Activated CD4-positive, alpha-beta T cell treated with anti-CD3 and anti-CD28 coated beads, Interleukin-2, Interleukin-6, amounts not matched to agents 100 ng/mL and 50 ng/mL, durations not matched to agents 16 hours and 8 hours (primary cell): ENCODE results near the gene SCG2.

Source experiments
- DNase-seq: peaks from one replicate; pipeline ENCODE4 v3.0.0-alpha.2; 2020

The SCG2 gene, protein sequence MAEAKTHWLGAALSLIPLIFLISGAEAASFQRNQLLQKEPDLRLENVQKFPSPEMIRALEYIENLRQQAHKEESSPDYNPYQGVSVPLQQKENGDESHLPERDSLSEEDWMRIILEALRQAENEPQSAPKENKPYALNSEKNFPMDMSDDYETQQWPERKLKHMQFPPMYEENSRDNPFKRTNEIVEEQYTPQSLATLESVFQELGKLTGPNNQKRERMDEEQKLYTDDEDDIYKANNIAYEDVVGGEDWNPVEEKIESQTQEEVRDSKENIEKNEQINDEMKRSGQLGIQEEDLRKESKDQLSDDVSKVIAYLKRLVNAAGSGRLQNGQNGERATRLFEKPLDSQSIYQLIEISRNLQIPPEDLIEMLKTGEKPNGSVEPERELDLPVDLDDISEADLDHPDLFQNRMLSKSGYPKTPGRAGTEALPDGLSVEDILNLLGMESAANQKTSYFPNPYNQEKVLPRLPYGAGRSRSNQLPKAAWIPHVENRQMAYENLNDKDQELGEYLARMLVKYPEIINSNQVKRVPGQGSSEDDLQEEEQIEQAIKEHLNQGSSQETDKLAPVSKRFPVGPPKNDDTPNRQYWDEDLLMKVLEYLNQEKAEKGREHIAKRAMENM

DNA sequence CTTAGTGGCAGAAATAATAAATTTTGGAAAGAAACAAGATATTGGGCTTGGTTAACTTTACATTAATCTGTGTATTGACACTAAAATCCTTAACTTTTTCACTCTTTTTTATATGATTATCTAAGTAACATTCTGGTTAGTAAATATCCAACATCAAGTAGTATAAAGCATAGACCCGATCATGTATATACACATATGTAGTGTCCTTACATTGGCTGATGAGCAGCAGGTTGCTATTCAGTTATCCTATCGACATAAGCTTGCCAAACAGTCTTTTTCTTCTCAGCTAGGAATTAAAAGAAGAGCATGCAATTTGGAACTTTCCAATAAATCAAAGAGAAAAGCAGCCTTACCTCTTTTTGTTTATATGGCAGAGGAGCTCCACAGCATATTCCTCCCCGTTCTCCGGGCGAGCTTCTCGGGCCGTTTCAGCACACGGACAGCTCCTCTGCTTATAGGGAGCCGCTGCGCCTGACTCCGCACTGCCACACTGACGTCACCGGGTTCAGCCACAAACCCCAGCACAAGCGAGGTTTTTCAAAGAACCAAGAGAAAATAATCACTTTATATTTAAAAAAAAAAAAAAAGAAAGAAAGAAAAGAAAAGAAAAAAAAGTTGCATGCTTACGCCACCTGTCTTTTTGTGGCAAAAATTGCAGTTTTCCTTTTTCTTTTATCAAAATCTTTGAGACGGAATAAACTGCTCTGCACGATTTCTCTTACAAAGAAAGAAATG is at the start of gene SCG2:
SCG2 (minus strand) TSS at position 430 of the 735 bp plus-strand sequence. CDS start 3,079 bp downstream, outside the sequence.
- peak; percentile 46 for DNase-seq

GRCh38 chr2:223649554-223650533 is 47.7 kb upstream of the SCG2 start:
- no peak for DNase-seq

DNA sequence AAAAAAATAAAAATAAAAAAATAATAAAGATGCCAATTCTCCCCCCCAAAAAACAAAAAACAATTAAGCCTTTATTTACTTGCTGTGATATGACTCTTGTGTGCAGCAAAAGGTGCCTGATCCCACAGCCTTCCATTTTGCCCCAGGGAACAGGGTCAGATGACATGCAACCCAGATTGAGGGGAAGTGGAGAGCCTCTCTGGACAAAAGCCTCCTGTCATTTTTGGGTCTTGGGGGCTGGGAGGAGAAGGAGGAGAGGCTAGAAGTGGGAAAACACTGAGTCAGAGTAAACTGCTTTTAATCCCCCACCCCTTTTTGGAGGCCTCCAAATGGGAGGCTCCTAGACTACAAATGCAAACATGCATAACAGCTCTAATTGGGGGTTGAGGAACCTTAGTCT is 46.6 kb upstream of the SCG2 start:
- DNase-seq, result no peak

GRCh38 chr2:223647258-223647952 is 45.2 kb upstream of the SCG2 start:
- no peak for DNase-seq

DNA sequence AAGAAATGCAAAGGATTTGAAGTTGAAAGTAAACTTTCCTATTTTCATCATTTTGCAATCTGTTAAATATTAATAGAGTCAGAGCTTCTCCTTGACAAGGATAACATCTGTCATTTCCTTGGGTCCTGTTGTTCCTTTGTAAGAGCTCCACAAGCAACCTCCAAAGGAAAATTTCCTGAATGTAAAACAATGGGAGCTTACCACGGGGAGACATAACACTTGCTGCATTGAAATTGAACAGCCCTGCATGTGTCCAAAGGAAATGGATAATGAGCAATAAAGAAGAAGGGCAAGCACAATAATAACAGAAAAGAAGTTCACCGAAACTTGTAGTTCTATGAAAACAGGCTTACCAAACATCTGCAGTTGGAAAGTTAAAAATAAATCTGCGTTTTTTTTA is 42.0 kb upstream of the SCG2 start:
- no peak for DNase-seq

DNA sequence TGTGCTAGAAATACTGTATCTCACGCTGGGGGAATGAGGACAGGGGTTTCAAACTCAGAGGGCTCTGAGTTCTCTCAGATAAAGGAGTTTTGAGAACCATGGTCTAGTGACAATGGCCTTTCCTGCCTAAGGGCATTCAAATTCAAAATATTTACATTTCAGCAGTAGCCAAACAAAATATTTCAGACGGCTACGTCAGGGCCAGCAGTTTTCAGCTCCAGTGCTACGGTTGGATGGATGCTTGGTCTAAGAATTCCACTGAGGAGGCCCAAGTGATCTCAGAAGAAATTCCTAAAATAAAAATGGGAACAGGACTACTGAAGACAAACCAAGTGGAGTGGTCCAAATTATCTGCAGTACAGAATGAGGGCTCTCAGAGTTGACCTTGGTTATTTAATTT is 41.1 kb upstream of the SCG2 start:
- DNase-seq, result no peak

- no peak for DNase-seq
Observed at GRCh38 chr2:223642506-223642905, 40.3 kb upstream of the SCG2 start.

- no peak for DNase-seq
Observed at GRCh38 chr2:223641082-223641481, 38.9 kb upstream of the SCG2 start.

GRCh38 chr2:223635080-223635479 is 32.9 kb upstream of the SCG2 start:
- no peak for DNase-seq

DNA sequence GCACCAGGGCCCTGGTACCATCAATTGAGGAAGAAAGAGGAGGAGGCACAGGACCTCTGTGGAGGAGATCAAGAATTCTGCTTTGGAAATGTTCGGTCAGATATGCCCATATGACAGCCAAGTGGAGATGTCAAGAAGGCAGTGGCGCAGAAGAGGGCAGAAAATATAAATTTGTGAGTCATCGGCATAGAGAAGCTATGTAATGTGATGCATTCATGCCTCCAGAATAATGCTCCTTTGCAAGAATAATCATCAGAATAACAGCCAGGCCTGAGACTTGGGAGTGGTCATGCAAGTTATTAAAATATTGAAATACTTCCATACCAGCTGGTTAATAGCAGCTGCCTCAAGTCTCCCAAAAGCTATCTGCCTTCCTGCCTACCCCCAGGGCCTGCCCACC is 32.1 kb upstream of the SCG2 start:
- no peak for DNase-seq

DNA sequence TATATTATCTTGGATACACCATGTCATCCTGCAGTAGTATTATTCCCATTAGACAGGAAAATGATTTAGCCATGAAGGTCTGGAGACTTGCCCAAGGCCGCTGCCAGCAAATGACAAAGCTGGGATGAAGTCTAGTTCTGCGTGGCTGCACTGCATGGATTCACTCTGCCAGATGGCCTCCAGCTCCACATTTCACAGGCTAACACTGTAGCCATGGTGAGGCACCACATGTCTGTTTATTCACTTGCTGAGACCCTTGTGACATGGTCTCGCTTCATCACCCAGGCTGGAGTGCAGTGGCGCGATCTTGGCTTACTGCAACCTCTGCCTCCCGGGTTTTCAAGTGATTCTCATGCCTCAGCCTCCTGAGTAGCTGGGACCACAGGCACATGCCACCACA is 31.5 kb upstream of the SCG2 start:
- DNase-seq, result no peak

GRCh38 chr2:223632826-223633225 is 30.7 kb upstream of the SCG2 start:
- no peak for DNase-seq

- no peak for DNase-seq
Observed at GRCh38 chr2:223626716-223627115, 24.6 kb upstream of the SCG2 start.

GRCh38 chr2:223625652-223626051 is 23.5 kb upstream of the SCG2 start:
- no peak for DNase-seq

DNA sequence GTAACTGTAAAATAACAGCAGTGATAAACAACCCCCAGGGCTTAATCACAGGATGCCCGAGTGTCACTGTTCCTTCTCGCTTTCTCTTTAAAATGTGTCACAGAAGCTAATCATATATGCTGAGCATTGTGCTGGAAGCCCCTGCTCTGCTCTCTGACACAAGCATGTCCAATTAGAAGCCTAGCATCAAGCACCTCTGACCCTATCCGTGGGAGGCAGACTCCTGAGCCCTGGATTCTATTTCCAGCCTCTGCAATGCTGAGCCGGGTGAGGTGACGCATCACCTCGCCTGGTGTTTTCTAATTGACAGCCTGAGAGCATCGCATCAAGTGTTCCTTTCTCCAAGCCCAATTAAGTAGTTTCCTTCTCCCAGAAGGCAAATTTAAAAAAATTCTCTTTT is 19.7 kb upstream of the SCG2 start:
- no peak for DNase-seq

DNA sequence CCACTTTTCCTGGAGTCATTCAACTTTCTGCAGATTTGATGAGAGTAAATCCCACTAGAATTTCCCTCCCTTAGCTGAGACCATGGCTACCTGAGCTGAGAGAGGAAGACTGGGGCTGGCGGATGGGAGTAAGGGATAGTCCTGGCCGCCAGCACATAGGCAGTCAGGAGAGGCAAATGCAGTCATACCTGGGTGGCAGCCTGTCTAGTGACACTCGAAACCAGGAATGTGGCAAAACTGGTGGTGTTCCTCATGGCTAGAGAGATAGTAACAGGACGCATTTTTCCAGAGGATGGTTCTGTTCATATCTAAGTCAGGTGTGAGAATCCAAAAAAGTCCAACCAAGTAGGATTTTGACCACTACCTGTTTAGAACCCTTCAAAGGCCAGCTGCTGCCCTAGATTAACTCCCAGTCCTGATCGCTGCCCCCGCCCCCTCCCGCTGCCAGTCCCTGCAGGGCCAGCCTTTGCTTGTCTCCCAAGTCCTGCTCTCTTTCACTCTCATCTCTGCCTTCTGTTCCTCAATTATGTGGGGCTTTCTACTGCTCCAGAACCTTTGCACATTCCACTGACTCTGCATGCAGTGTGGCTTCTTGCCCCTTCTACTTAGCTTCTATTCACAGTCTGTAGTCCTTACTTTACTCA is 17.4 kb upstream of the SCG2 start:
- no peak for DNase-seq

DNA sequence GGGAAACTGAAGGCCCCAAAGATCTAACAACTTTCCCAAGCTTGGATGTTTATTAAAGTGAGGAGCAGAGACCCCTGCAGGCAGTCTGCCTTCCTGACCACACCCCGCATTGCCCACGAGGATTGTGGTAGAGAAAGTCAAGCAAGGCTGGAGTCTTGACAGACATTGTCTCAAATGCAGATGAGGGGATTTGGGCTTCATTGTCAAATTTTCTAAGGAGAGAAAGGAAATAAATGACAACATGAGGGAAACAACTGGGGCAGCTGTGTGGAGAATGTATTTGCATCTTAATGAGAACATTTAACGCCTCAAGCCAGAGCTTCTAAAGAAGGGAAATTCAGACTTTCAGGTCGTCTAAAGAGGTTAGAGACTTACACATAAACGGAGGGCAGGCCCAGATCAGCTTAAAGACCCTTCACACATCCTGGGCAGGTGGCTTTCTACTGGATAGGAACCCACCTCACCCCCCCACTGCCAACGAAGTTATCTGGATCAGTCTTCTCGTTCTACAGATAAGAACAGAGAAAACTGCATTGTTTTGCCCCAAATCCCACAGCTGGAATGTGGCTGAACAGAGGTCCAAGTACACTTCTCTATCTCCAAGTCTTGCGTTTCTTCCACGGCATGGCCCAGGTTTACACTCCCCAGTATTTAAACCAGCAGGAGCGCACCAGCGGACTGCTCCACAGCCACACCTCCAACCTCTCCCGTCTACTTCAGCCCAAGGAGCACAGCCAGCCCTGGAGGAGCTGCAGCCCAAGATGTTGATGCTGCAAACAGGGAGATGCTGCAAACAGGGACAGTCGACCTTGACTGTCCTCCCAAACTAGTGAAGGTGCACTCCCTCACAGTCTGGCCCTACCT is 16.2 kb upstream of the SCG2 start:
- no peak for DNase-seq

DNA sequence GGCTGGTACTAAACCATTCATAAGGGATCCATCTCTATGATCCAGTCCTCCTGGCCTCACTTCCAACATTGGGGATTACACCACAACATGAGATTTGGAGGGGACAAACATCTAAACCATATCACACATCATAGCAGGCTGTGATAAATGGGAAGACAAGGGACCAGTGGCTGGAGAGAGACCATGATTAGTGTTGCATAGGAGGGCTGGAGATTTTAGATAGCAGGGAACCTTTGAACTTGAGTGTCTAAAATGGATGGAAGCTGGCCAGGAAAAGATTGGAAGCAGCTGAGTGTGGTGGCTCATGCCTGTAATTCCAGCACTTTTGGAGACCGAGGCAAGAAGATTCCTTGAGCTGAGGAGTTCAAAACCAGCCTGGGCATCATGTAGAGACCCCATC is 12.4 kb upstream of the SCG2 start:
- no peak for DNase-seq

GRCh38 chr2:223613017-223613950 is 11.1 kb upstream of the SCG2 start:
- no peak for DNase-seq
